RWPE1 (cell line): Measurements from ENCODE around the gene ENTPD3.

Experiments used
- CTCF ChIA-PET: fragments of 350-600 bp; sonication (Branson Sonifier 250); formaldehyde crosslinking; extraction: SDS; loops from one replicate; lab custom pipeline; 2021; lab: Yijun Ruan, JAX
- POLR2A ChIA-PET: fragments of 400-600 bp; formaldehyde crosslinking; extraction: SDS; loops from one replicate; lab custom pipeline; 2020; ENCODE audit warnings: antibody characterized with exemption; ENCODE audit not compliant: low non-redundant PET; lab: Yijun Ruan, JAX
- DNase-seq: peaks from one replicate; pipeline ENCODE4 v3.0.0; 2012; ENCODE audit warnings: low spot score
- H3K27ac ChIP-seq: fragments of 450-650 bp; 2 replicates; pipeline ENCODE4 v1.5.1; 2017
- CTCF ChIP-seq: fragments of 450-650 bp; conservative IDR thresholded peaks from 2 replicates; pipeline ENCODE4 v1.5.1; 2017; ENCODE audit warnings: low read depth, mild to moderate bottlenecking

ENTPD3 gene

GRCh38 chr3:40387001-40387894, at the start of gene ENTPD3:
ENTPD3 (plus strand) TSS chr3:40387184; CDS start chr3:40388058, 874 bp downstream.
- CTCF ChIA-PET = no interaction called here
- H3K27ac ChIP-seq = no peak within 1 kb of the TSS
- POLR2A ChIA-PET = interaction anchor here (0.6 kb wide), 1 partner anchor 68 kb away, joined by 5 read pairs; no protein-coding TSS in a partner anchor
- DNase-seq = peak; percentile 44
- no peak for TF ChIP-seq CTCF

- ChIA-PET POLR2A (no interaction called here), CTCF (no interaction called here)
- H3K27ac ChIP-seq = no peak overlapping the region
- no peak for TF ChIP-seq CTCF
- DNase-seq = no peak
Measured at GRCh38 chr3:40339871-40340270, 47.1 kb upstream of the ENTPD3 start.

GRCh38 chr3:40340541-40341170, 46.3 kb upstream of the ENTPD3 start:
- no peak overlapping the region for H3K27ac ChIP-seq
- DNase-seq = no peak
- no peak for TF ChIP-seq CTCF
- ChIA-PET POLR2A (no interaction called here), CTCF (no interaction called here)

- TF ChIP-seq CTCF = no peak
- CTCF ChIA-PET = no interaction called here
Measured at GRCh38 chr3:40341671-40342070, 45.3 kb upstream of the ENTPD3 start.

GRCh38 chr3:40350529-40350928, 36.5 kb upstream of the ENTPD3 start:
- POLR2A ChIA-PET = no interaction called here

More at GRCh38 chr3:40341671-40342070, 45.3 kb upstream of the ENTPD3 start:
- POLR2A ChIA-PET = interaction anchor here (0.6 kb wide), 1 partner anchor 97 kb away, joined by 3 read pairs; no protein-coding TSS in a partner anchor
- DNase-seq = no peak
- H3K27ac ChIP-seq = no peak overlapping the region

More at GRCh38 chr3:40350529-40350928, 36.5 kb upstream of the ENTPD3 start:
- no peak for TF ChIP-seq CTCF
- CTCF ChIA-PET = no interaction called here
- H3K27ac ChIP-seq = no peak overlapping the region
- no peak for DNase-seq
